Panc1 (cell line): ENCODE measurements around the gene SGSH. TPM values are rescaled to one million over a fixed set of nuclear protein-coding genes. Genes with fewer than 3 reads are reported as not detected.

ENCODE experiments used
- ATAC-seq: fragments of 200-7000 bp; cut with Tn5 transposase; 2 replicates; pipeline ENCODE4 v1.9.1; 2020; ENCODE audit warnings: mild to moderate bottlenecking, moderate library complexity
- BruUV-seq: library from RNA; stranded (reverse); fragments of 400-500 nt; replicated peaks from 2 replicates; lab custom pipeline; 2021; lab: Mats Ljungman, UMichigan
- CTCF ChIA-PET: fragments of 300-600 bp; sonication (Branson Sonifier 250); formaldehyde crosslinking; loops from one replicate; lab custom pipeline; 2022; ENCODE audit warnings: antibody characterized with exemption; lab: Charles Lee
- POLR2A ChIA-PET: fragments of 300-600 bp; sonication (Branson Sonifier 250); formaldehyde crosslinking; loops from one replicate; lab custom pipeline; 2022; ENCODE audit warnings: antibody characterized with exemption; lab: Charles Lee
- DNase-seq: peaks from one replicate; pipeline ENCODE4 v3.0.0-alpha.2; 2010; ENCODE audit warnings: low read depth, low spot score
- H3K27ac ChIP-seq: 2 replicates; pipeline ENCODE4 v1.5.1; 2011; ENCODE audit warnings: mild to moderate bottlenecking, low read length, inconsistent platforms
- H3K27me3 ChIP-seq: fragments of 200-500 bp; sonication (Bioruptor generic); 2 replicates; pipeline ENCODE4 v1.6.0; 2014; ENCODE audit warnings: low read length, inconsistent platforms; ENCODE audit not compliant: control insufficient read depth, insufficient read depth
- H3K36me3 ChIP-seq: fragments of 200-500 bp; sonication (Bioruptor generic); 2 replicates; pipeline ENCODE4 v1.5.1; 2014; ENCODE audit warnings: inconsistent platforms, mild to moderate bottlenecking, low read length, moderate library complexity; ENCODE audit not compliant: control insufficient read depth, insufficient read depth
- H3K4me1 ChIP-seq: 2 replicates; pipeline ENCODE4 v1.5.1; 2011; ENCODE audit warnings: inconsistent platforms, mild to moderate bottlenecking, low read length, moderate library complexity; ENCODE audit not compliant: control insufficient read depth, insufficient read depth
- H3K4me3 ChIP-seq, 2 experiments: 2 replicates each; pipeline ENCODE4 v1.5.1; 2011 to 2012; ENCODE audit warnings: low read depth in 2 of 2, low read length in 2 of 2, mild to moderate bottlenecking in 2 of 2, inconsistent platforms in 1 of 2, moderate library complexity in 1 of 2
- H3K9me3 ChIP-seq: fragments of 200-500 bp; sonication (Bioruptor generic); 2 replicates; pipeline ENCODE4 v1.5.1; 2014; ENCODE audit warnings: low read depth, mild to moderate bottlenecking, inconsistent platforms, low read length, moderate library complexity; ENCODE audit not compliant: control insufficient read depth, insufficient read depth
- POLR2AphosphoS5 ChIP-seq: IDR thresholded peaks from 2 replicates; pipeline ENCODE4 v1.6.1; 2012; ENCODE audit warnings: mild to moderate bottlenecking, low read depth, low read length, moderate library complexity
- SIN3A ChIP-seq: IDR thresholded peaks from 2 replicates; pipeline ENCODE4 v1.6.1; 2012; ENCODE audit warnings: low read depth, mild to moderate bottlenecking, low read length, moderate library complexity, borderline replicate concordance; ENCODE audit not compliant: insufficient read depth
- TCF7L2 ChIP-seq: IDR thresholded peaks from 2 replicates; pipeline ENCODE4 v1.6.1; 2011; ENCODE audit warnings: mild to moderate bottlenecking, low read depth, low read length, inconsistent platforms
- in situ Hi-C: cut with HindIII; loops from 2 replicates; pipeline ENCODE4 v1.10.0; 2016; ENCODE audit warnings: low sequenced_read_pairs, low pct_unique_long_range_greater_than_20kb
- intact Hi-C: fragments of 100-400 bp; cut with micrococcal nuclease; formaldehyde crosslinking; loops from one replicate; pipeline ENCODE4 v1.10.0; 2022; ENCODE audit not compliant: unreplicated experiment
- total RNA-seq: library from RNA; stranded (reverse); gene quantifications from one replicate; pipeline ENCODE4 v1.2.1, GENCODE V29; 2021; ENCODE audit not compliant: unreplicated experiment
- TF ChIP-seq, protein P1 (sequence below): fragments of 450-650 bp; IDR thresholded peaks from 2 replicates; pipeline ENCODE4 v1.5.1; 2017; ENCODE audit warnings: mild to moderate bottlenecking
- TF ChIP-seq, protein P2 (sequence below), 2 experiments: IDR thresholded peaks; 2 replicates each; pipeline ENCODE4 v1.6.1; 2011 to 2012; ENCODE audit warnings: low read depth in 2 of 2, control low read depth in 1 of 2, low read length in 1 of 2, mild to moderate bottlenecking in 1 of 2, moderate library complexity in 1 of 2; ENCODE audit not compliant: insufficient read depth in 1 of 2

The SGSH gene
- total RNA-seq, 1 experiment from 2014 or later: 70.2 TPM

DNA sequence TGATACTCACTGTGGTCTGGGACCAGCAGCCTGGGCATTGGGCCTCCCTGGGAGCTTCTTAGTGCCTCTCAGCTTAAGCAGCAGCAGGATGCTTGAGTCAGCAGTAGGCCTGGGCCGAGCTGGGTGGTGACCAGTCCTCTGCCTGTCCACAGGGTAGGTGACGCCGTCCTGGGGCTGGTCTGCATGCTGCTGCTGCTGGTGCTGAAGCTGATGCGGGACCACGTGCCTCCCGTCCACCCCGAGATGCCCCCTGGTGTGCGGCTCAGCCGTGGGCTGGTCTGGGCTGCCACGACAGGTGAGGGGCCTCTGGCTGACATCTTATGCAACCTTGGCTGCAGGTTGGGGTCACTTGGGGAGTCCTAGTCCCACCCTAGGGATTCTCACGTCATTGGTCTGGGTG is 7.5 kb upstream of the SGSH start:
- no peaks in the 10 kb centered on the region for H3K27me3 ChIP-seq
- POLR2A ChIA-PET: no interaction called here
- ATAC-seq: no peak
- DNase-seq: no peak
- in situ Hi-C loops (no loop called here), intact Hi-C loops (no loop called here)
- no peak overlapping the region for H3K27ac ChIP-seq
- TF ChIP-seq, protein P1, sequence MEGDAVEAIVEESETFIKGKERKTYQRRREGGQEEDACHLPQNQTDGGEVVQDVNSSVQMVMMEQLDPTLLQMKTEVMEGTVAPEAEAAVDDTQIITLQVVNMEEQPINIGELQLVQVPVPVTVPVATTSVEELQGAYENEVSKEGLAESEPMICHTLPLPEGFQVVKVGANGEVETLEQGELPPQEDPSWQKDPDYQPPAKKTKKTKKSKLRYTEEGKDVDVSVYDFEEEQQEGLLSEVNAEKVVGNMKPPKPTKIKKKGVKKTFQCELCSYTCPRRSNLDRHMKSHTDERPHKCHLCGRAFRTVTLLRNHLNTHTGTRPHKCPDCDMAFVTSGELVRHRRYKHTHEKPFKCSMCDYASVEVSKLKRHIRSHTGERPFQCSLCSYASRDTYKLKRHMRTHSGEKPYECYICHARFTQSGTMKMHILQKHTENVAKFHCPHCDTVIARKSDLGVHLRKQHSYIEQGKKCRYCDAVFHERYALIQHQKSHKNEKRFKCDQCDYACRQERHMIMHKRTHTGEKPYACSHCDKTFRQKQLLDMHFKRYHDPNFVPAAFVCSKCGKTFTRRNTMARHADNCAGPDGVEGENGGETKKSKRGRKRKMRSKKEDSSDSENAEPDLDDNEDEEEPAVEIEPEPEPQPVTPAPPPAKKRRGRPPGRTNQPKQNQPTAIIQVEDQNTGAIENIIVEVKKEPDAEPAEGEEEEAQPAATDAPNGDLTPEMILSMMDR: no peak
- no peaks in the 10 kb centered on the region; the same call in 1 of the 2 replicates for H3K4me1 ChIP-seq
- BruUV-seq: no TSS peak
- H3K9me3 ChIP-seq: peaks cover 9% of the 10 kb centered on the region; the same call in 1 of the 2 replicates
- H3K4me3 ChIP-seq: no peak overlapping the region
- no peaks in the 10 kb centered on the region for H3K36me3 ChIP-seq
- CTCF ChIA-PET: no interaction called here

DNA sequence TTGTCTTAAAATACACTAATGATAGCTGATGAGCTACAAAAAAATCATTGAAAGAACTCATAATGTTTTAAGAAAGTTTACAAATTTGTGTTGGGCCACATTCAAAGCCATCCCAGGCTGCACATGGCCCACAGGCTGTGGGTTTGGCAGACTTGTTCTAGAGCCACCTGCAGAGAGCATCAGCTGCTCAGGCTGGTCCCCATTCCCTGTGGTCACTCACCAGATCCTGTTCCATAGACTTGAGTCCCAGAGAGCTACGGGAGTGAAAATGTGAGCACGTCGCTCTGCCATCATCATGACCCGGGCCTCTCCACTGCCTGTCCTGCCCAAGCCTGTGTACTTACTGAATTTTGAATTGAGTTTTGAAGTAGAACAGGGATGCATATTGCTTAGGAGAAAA is 7.0 kb upstream of the SGSH start:
- Histone ChIP-seq H3K4me3 (no peak overlapping the region), H3K4me1 (no peaks in the 10 kb centered on the region; the same call in 1 of the 2 replicates), H3K27ac (no peak overlapping the region), H3K9me3 (peaks cover 4% of the 10 kb centered on the region; the same call in 1 of the 2 replicates), H3K36me3 (no peaks in the 10 kb centered on the region), H3K27me3 (no peaks in the 10 kb centered on the region)
- ChIA-PET CTCF (no interaction called here), POLR2A (no interaction called here)
- BruUV-seq: no TSS peak
- no peak for DNase-seq
- intact Hi-C loops (no loop called here), in situ Hi-C loops (no loop called here)
- TF ChIP-seq, protein P1: no peak
- TF ChIP-seq POLR2AphosphoS5 (no peak), TCF7L2 (no peak), SIN3A (no peak)
- TF ChIP-seq, protein P2, sequence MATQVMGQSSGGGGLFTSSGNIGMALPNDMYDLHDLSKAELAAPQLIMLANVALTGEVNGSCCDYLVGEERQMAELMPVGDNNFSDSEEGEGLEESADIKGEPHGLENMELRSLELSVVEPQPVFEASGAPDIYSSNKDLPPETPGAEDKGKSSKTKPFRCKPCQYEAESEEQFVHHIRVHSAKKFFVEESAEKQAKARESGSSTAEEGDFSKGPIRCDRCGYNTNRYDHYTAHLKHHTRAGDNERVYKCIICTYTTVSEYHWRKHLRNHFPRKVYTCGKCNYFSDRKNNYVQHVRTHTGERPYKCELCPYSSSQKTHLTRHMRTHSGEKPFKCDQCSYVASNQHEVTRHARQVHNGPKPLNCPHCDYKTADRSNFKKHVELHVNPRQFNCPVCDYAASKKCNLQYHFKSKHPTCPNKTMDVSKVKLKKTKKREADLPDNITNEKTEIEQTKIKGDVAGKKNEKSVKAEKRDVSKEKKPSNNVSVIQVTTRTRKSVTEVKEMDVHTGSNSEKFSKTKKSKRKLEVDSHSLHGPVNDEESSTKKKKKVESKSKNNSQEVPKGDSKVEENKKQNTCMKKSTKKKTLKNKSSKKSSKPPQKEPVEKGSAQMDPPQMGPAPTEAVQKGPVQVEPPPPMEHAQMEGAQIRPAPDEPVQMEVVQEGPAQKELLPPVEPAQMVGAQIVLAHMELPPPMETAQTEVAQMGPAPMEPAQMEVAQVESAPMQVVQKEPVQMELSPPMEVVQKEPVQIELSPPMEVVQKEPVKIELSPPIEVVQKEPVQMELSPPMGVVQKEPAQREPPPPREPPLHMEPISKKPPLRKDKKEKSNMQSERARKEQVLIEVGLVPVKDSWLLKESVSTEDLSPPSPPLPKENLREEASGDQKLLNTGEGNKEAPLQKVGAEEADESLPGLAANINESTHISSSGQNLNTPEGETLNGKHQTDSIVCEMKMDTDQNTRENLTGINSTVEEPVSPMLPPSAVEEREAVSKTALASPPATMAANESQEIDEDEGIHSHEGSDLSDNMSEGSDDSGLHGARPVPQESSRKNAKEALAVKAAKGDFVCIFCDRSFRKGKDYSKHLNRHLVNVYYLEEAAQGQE (IDR thresholded peaks at IDR 0.05; ENCODE audit: insufficient read depth in 1 of 2, low read depth in 2 of 2, low read length in 1 of 2): no peak
- no peak for ATAC-seq
